OCI-LY1 (cell line): ENCODE measurements around the gene NAGLU.

Experiments used
- H2AFZ ChIP-seq: fragments of 200-600 bp; sonication (generic), shearing (Covaris generic); 2 replicates; pipeline ENCODE4 v1.6.0; 2014; ENCODE audit warnings: antibody characterized with exemption, mild to moderate bottlenecking, low read length
- H3F3A ChIP-seq: fragments of 200-600 bp; sonication (generic), shearing (Covaris generic); 2 replicates; pipeline ENCODE4 v1.6.0; 2014; ENCODE audit warnings: mild to moderate bottlenecking, antibody characterized with exemption, low read length, moderate library complexity; ENCODE audit not compliant: insufficient read depth
- H3K27ac ChIP-seq: fragments of 200-600 bp; sonication (generic); 2 replicates; pipeline ENCODE4 v1.5.1; 2014; ENCODE audit warnings: low read length, mixed run types, mild to moderate bottlenecking, low read depth; ENCODE audit not compliant: poor library complexity, severe bottlenecking
- H3K27me3 ChIP-seq: fragments of 200-600 bp; sonication (generic); 2 replicates; pipeline ENCODE4 v1.6.0; 2014; ENCODE audit warnings: antibody characterized with exemption, mild to moderate bottlenecking, low read length, moderate library complexity; ENCODE audit not compliant: insufficient read depth
- H3K36me3 ChIP-seq: fragments of 200-600 bp; sonication (generic); 2 replicates; pipeline ENCODE4 v1.6.1; 2014; ENCODE audit warnings: mild to moderate bottlenecking, antibody characterized with exemption, low read length, moderate library complexity, mixed read lengths; ENCODE audit not compliant: insufficient read depth
- H3K4me1 ChIP-seq: fragments of 200-600 bp; sonication (generic); 2 replicates; pipeline ENCODE4 v1.5.1; 2014; ENCODE audit warnings: mild to moderate bottlenecking, low read length, moderate library complexity; ENCODE audit not compliant: insufficient read depth, severe bottlenecking
- H3K4me2 ChIP-seq: fragments of 200-600 bp; sonication (generic), shearing (Covaris generic); 2 replicates; pipeline ENCODE4 v1.6.1; 2014; ENCODE audit warnings: low read length
- H3K4me3 ChIP-seq: fragments of 200-600 bp; sonication (generic); 2 replicates; pipeline ENCODE4 v1.5.1; 2014; ENCODE audit warnings: low read length, low read depth, mild to moderate bottlenecking, mixed read lengths; ENCODE audit not compliant: poor library complexity, severe bottlenecking
- H3K79me2 ChIP-seq: fragments of 200-600 bp; shearing (Covaris generic); 2 replicates; pipeline ENCODE4 v1.6.1; 2016; ENCODE audit warnings: mixed run types, low read length, mixed read lengths; ENCODE audit not compliant: insufficient read depth
- H3K9ac ChIP-seq: fragments of 200-600 bp; sonication (generic), shearing (Covaris generic); 2 replicates; pipeline ENCODE4 v1.6.1; 2014; ENCODE audit warnings: mild to moderate bottlenecking, low read length, mixed read lengths
- H3K9me2 ChIP-seq: fragments of 200-600 bp; sonication (generic), shearing (Covaris generic); 2 replicates; pipeline ENCODE4 v1.6.1; 2014; ENCODE audit warnings: low read depth, mild to moderate bottlenecking, low read length, mixed read lengths
- H3K9me3 ChIP-seq: fragments of 200-600 bp; shearing (Covaris generic); 2 replicates; pipeline ENCODE4 v1.6.1; 2014; ENCODE audit warnings: low read length, mixed read lengths
- H4K20me1 ChIP-seq: fragments of 200-600 bp; sonication (generic), shearing (Covaris generic); 2 replicates; pipeline ENCODE4 v1.6.0; 2016; ENCODE audit warnings: mild to moderate bottlenecking, low read length; ENCODE audit not compliant: insufficient read depth
- EZH2 ChIP-seq: fragments of 200-600 bp; sonication (generic), shearing (Covaris generic); IDR thresholded peaks from 2 replicates; pipeline ENCODE4 v1.8.0; 2017; ENCODE audit warnings: borderline replicate concordance, mixed run types, mild to moderate bottlenecking, antibody characterized with exemption, low read length, moderate library complexity, mixed read lengths
- TF ChIP-seq, protein P1 (sequence below): fragments of 200-600 bp; sonication (generic), shearing (Covaris generic); IDR thresholded peaks from 2 replicates; pipeline ENCODE4 v1.5.1; 2017; ENCODE audit warnings: mild to moderate bottlenecking, antibody characterized with exemption, low read length, moderate library complexity, mixed read lengths

NAGLU gene

GRCh38 chr17:42578282-42578869 lies 42.3 kb downstream of the NAGLU start:
- Histone ChIP-seq H3K4me2 (peak overlapping the region; percentile 69), H3K36me3 (peaks cover 58% of the 10 kb centered on the region), H3K27me3 (no peaks in the 10 kb centered on the region), H3K9me2 (no peaks in the 10 kb centered on the region), H3K79me2 (no peaks in the 10 kb centered on the region), H3K9me3 (no peaks in the 10 kb centered on the region), H3K4me3 (peak overlapping the region; percentile 76), H2AFZ (no peak overlapping the region), H3F3A (0 out of 2 replicates have a peak, but pooled peaks cover 5% of the 10 kb centered on the region), H3K27ac (peak overlapping the region; percentile 93), H3K9ac (peak overlapping the region; percentile 77), H4K20me1 (no peaks in the 10 kb centered on the region), H3K4me1 (peaks cover 38% of the 10 kb centered on the region)
- TF ChIP-seq, protein P1, sequence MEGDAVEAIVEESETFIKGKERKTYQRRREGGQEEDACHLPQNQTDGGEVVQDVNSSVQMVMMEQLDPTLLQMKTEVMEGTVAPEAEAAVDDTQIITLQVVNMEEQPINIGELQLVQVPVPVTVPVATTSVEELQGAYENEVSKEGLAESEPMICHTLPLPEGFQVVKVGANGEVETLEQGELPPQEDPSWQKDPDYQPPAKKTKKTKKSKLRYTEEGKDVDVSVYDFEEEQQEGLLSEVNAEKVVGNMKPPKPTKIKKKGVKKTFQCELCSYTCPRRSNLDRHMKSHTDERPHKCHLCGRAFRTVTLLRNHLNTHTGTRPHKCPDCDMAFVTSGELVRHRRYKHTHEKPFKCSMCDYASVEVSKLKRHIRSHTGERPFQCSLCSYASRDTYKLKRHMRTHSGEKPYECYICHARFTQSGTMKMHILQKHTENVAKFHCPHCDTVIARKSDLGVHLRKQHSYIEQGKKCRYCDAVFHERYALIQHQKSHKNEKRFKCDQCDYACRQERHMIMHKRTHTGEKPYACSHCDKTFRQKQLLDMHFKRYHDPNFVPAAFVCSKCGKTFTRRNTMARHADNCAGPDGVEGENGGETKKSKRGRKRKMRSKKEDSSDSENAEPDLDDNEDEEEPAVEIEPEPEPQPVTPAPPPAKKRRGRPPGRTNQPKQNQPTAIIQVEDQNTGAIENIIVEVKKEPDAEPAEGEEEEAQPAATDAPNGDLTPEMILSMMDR: peak; percentile 88
- TF ChIP-seq EZH2: no peak

DNA sequence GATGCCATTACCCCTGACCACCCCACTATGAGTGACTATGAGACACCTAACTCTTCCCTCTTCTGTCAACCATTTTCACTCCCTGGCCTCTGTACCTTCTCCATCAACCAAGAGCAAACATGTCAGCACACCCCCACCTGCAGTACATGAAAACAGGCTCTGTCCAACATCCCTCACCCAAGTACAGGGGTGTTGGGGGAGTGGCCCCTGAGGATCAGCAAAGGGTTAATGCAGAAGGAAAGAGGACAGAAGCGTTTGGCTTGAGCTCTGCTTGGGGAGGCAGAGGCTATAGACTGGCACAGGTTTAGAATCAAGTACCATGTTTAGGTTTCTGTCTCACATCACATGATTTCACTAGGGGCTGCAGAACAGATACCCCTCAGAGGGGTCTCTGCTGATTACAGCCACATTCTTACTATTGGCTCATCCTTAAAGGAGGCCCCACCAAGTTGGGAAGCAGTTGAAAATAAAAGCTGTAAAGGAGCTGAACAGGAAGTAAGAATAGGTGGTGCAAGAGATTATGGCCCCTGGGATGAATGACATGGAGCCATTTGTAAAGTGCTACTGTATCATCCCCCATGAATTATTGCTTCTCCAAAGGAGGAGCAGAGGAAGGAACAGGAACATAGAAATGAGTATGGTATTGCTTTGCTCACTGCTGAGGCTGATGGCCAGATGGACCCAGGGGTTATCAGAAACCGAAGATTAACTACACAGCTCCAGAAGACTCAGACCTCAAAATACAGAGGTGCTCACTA lies 43.9 kb downstream of the NAGLU start:
- H2AFZ ChIP-seq: no peak overlapping the region
- no peaks in the 10 kb centered on the region for H3K79me2 ChIP-seq
- H3K4me1 ChIP-seq: peaks cover 38% of the 10 kb centered on the region
- H3K27me3 ChIP-seq: no peaks in the 10 kb centered on the region
- peak overlapping the region; percentile 26 for H3K9ac ChIP-seq
- peak overlapping the region; percentile 69 for H3K4me2 ChIP-seq
- H3K36me3 ChIP-seq: peaks cover 60% of the 10 kb centered on the region
- 0 out of 2 replicates have a peak, but pooled peaks cover 5% of the 10 kb centered on the region for H3F3A ChIP-seq
- no peaks in the 10 kb centered on the region for H4K20me1 ChIP-seq
- H3K9me3 ChIP-seq: no peaks in the 10 kb centered on the region
- no peaks in the 10 kb centered on the region for H3K9me2 ChIP-seq
- peak overlapping the region; percentile 93 for H3K27ac ChIP-seq
- no peak overlapping the region for H3K4me3 ChIP-seq
- TF ChIP-seq EZH2: no peak
- TF ChIP-seq, protein P1: no peak

DNA sequence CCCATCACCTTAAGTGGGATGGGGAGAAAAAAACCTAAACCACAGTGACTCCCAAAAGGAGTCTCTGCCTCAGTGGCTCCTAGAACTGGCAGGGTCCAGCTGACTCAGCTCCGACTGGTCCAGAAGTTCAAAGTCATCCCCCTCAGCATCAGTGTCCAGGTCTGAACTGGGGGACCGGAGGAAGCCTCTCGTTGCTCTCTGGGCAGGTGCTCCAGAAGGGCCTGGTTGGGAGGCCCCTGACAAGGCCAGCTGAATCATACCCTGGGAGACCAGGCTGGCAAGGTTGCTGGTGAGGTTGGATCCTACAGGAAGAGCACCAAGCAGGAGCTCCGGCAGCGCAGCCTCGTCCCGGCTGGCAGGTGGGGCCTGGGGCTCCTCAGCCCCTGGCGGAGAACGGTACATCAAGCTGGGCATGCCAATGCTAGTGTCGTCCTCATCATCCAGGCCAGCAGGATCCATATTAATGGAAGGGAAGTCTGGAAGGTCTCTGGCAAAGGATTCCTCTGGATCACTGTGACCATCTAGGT lies 45.8 kb downstream of the NAGLU start:
- Histone ChIP-seq H3K4me1 (peaks cover 30% of the 10 kb centered on the region), H3K4me2 (no peak overlapping the region), H3K36me3 (peaks cover 73% of the 10 kb centered on the region), H3K27ac (no peak overlapping the region), H3K79me2 (no peaks in the 10 kb centered on the region), H3K9me3 (no peaks in the 10 kb centered on the region), H4K20me1 (no peaks in the 10 kb centered on the region), H3K4me3 (no peak overlapping the region), H2AFZ (no peak overlapping the region), H3F3A (0 out of 2 replicates have a peak, but pooled peaks cover 5% of the 10 kb centered on the region), H3K9me2 (no peaks in the 10 kb centered on the region), H3K9ac (no peak overlapping the region), H3K27me3 (no peaks in the 10 kb centered on the region)
- TF ChIP-seq, protein P1: no peak
- TF ChIP-seq EZH2: no peak
